HEK293 (cell line): ENCODE measurements around the gene P2RY11.
A peak's percentile ranks its signal among the peaks of the same experiment; 100 is the strongest.

Experiments
- CTCF ChIA-PET: fragments of 350-600 bp; formaldehyde crosslinking; extraction: SDS; loops from one replicate; lab custom pipeline; 2021; ENCODE audit warnings: antibody characterized with exemption; lab: Yijun Ruan, JAX
- POLR2A ChIA-PET: fragments of 300-600 bp; formaldehyde crosslinking; extraction: SDS; loops from one replicate; lab custom pipeline; 2020; ENCODE audit warnings: antibody characterized with exemption, inconsistent platforms; lab: Yijun Ruan, JAX
- H3K27ac ChIP-seq: fragments of 200-500 bp; sonication (Bioruptor generic); 2 replicates; pipeline ENCODE4 v1.5.1; 2014; ENCODE audit warnings: low read depth, low read length, control low read depth, inconsistent platforms; ENCODE audit errors: extremely low read depth
- H3K36me3 ChIP-seq, 2 experiments: fragments of 200-500 bp in 1 of 2; sonication (Bioruptor generic) in 1 of 2; 1 replicate in 1 of 2; 2 replicates in 1 of 2; pipeline ENCODE4 v1.5.1; 2014 to 2017; ENCODE audit warnings: inconsistent platforms in 2 of 2, low read length in 2 of 2; ENCODE audit not compliant: control insufficient read depth in 2 of 2, insufficient read depth in 1 of 2
- H3K4me1 ChIP-seq: fragments of 200-500 bp; sonication (Bioruptor generic); 2 replicates; pipeline ENCODE4 v1.5.1; 2014; ENCODE audit warnings: mild to moderate bottlenecking, low read length, inconsistent platforms; ENCODE audit not compliant: control insufficient read depth, insufficient read depth
- H3K4me3 ChIP-seq: 2 replicates; pipeline ENCODE4 v1.5.1; 2011; ENCODE audit warnings: low read depth, mild to moderate bottlenecking, control low read depth, low read length, moderate library complexity
- H3K9me3 ChIP-seq: fragments of 200-500 bp; sonication (Bioruptor generic); 2 replicates; pipeline ENCODE4 v1.5.1; 2014; ENCODE audit warnings: low read depth, low read length, inconsistent platforms; ENCODE audit not compliant: control insufficient read depth, insufficient read depth
- IKZF3 ChIP-seq: fragments of 450-650 bp; IDR thresholded peaks from 2 replicates; pipeline ENCODE4 v1.5.0; 2018; ENCODE audit warnings: missing biosample characterization, mild to moderate bottlenecking, missing genetic modification characterization, moderate library complexity
- MEIS1 ChIP-seq: sonication (generic); formaldehyde crosslinking; IDR thresholded peaks from 2 replicates; pipeline ENCODE4 v1.8.1; 2022; ENCODE audit warnings: missing genetic modification reagents, mild to moderate bottlenecking, borderline replicate concordance
- MZF1 ChIP-seq: fragments of 450-650 bp; formaldehyde crosslinking; IDR thresholded peaks from 2 replicates; pipeline ENCODE4 v1.5.1; 2017; ENCODE audit warnings: missing biosample characterization, missing genetic modification characterization, borderline replicate concordance
- SCRT2 ChIP-seq: fragments of 450-650 bp; formaldehyde crosslinking; IDR thresholded peaks from 2 replicates; pipeline ENCODE4 v1.5.1; 2016; ENCODE audit warnings: missing biosample characterization, missing genetic modification characterization
- ZBTB1 ChIP-seq: fragments of 450-650 bp; formaldehyde crosslinking; IDR thresholded peaks from 2 replicates; pipeline ENCODE4 v1.5.1; 2016; ENCODE audit warnings: missing biosample characterization, missing genetic modification characterization
- ZNF19 ChIP-seq: fragments of 450-650 bp; formaldehyde crosslinking; IDR thresholded peaks from 2 replicates; pipeline ENCODE4; 2016; ENCODE audit warnings: missing biosample characterization, missing genetic modification characterization, low read depth
- ZNF239 ChIP-seq: fragments of 450-650 bp; formaldehyde crosslinking; IDR thresholded peaks from 2 replicates; pipeline ENCODE4 v1.5.1; 2016; ENCODE audit warnings: missing biosample characterization, missing genetic modification characterization
- ZNF24 ChIP-seq: fragments of 450-650 bp; formaldehyde crosslinking; IDR thresholded peaks from 2 replicates; pipeline ENCODE4 v1.5.1; 2016; ENCODE audit warnings: missing biosample characterization, missing genetic modification characterization
- ZNF350 ChIP-seq: fragments of 450-650 bp; formaldehyde crosslinking; IDR thresholded peaks from 2 replicates; pipeline ENCODE4 v1.5.0; 2017; ENCODE audit warnings: missing biosample characterization, mild to moderate bottlenecking, missing genetic modification characterization
- ZNF433 ChIP-seq: fragments of 450-650 bp; formaldehyde crosslinking; IDR thresholded peaks from 2 replicates; pipeline ENCODE4 v1.5.1; 2016; ENCODE audit warnings: missing biosample characterization, missing genetic modification characterization, low read depth
- ZNF510 ChIP-seq: fragments of 450-650 bp; formaldehyde crosslinking; IDR thresholded peaks from 2 replicates; pipeline ENCODE4 v1.5.1; 2018; ENCODE audit warnings: mild to moderate bottlenecking, missing genetic modification characterization, missing biosample characterization; ENCODE audit not compliant: insufficient replicate concordance
- ZNF529 ChIP-seq: fragments of 450-650 bp; formaldehyde crosslinking; IDR thresholded peaks from 2 replicates; pipeline ENCODE4 v1.5.1; 2017; ENCODE audit warnings: missing genetic modification characterization, missing biosample characterization; ENCODE audit not compliant: insufficient replicate concordance
- ZNF776 ChIP-seq: fragments of 450-650 bp; formaldehyde crosslinking; IDR thresholded peaks from 2 replicates; pipeline ENCODE4 v1.5.0; 2017; ENCODE audit warnings: missing biosample characterization, missing genetic modification characterization, borderline replicate concordance
- TF ChIP-seq, protein P1 (sequence below): fragments of 450-650 bp; formaldehyde crosslinking; IDR thresholded peaks from 2 replicates; pipeline ENCODE4 v1.5.1; 2017; ENCODE audit warnings: missing biosample characterization, mild to moderate bottlenecking, missing genetic modification characterization, moderate library complexity
- TF ChIP-seq, protein P2 (sequence below): fragments of 450-650 bp; formaldehyde crosslinking; IDR thresholded peaks from 2 replicates; pipeline ENCODE4 v1.5.1; 2016; ENCODE audit warnings: missing biosample characterization, missing genetic modification characterization
- TF ChIP-seq, protein P3 (sequence below): fragments of 450-650 bp; formaldehyde crosslinking; IDR thresholded peaks from 2 replicates; pipeline ENCODE4 v1.5.1; 2016; ENCODE audit warnings: missing biosample characterization, missing genetic modification characterization
- TF ChIP-seq, protein P4 (sequence below): fragments of 450-650 bp; formaldehyde crosslinking; IDR thresholded peaks from 2 replicates; pipeline ENCODE4 v1.5.1; 2017; ENCODE audit warnings: missing biosample characterization, missing genetic modification characterization
- TF ChIP-seq, protein P5 (sequence below): fragments of 450-650 bp; formaldehyde crosslinking; IDR thresholded peaks from 2 replicates; pipeline ENCODE4 v1.5.1; 2017; ENCODE audit warnings: missing biosample characterization, missing genetic modification characterization

The P2RY11 gene

DNA sequence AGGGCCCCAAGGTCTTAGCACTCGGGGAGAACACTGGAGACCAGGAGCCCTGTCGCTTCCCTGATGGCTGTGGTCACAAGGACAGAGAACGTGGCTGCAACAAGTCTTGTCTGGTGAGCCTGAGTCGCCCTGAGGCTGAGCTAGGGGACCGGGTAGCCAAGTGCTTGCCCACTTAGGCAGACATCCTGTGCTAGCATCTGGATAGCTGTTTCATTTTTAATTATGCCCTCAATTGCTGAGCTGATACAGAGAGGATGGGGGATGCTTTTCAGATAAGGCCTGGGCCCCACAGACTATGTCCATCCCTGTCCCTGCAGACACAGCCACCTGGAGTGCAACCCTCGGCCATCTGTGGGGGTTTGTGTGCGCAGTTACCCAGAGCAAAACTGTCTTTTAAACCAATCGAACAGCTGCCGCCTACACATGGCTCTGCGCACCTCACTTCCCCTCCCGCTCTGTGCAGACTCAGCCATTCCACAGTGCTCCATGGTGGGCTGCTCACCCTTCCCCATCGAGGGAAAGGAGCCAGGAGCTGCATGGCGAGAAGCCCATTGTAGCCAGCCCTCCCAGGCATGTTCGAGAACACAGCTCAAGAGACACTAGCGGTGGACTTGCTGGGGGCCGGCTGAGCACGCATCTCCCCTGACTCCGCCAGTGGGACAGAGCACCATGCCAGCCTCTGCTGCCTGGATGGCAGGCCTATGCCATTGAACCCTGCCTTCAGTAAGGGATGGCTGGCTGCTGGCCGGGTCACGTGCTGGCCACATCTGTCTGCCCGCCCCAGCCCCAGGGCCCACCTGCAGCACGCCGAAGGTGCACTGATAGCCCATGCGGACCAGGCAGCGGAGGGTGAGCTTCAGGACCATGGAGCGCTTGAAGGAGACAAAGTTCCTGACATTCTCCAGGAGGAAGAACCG lies 27.6 kb downstream of the P2RY11 start:
- POLR2A ChIA-PET = interaction anchor here (0.6 kb wide), 2 partner anchors 139 to 209 kb away, joined by 3 to 5 read pairs; no protein-coding TSS in a partner anchor
- H3K9me3 ChIP-seq = no peaks in the 10 kb centered on the region
- CTCF ChIA-PET = interaction anchor here (0.5 to 1.2 kb wide), 2 partner anchors 13 to 111 kb away, joined by 3 to 5 read pairs; no protein-coding TSS in a partner anchor
- H3K27ac ChIP-seq = no peak overlapping the region
- peaks cover 39 to 99% of the 10 kb centered on the region in 2 experiments for H3K36me3 ChIP-seq
- peak; percentile 31; the same call in 1 of the 2 replicates for TF ChIP-seq SCRT2 (tag by site-specific recombination)
- TF ChIP-seq ZNF24 = no peak
- TF ChIP-seq, all 188 proteins: peak for 1
- Histone ChIP-seq H3K4me1 (no peaks in the 10 kb centered on the region), H3K4me3 (no peak overlapping the region)

DNA sequence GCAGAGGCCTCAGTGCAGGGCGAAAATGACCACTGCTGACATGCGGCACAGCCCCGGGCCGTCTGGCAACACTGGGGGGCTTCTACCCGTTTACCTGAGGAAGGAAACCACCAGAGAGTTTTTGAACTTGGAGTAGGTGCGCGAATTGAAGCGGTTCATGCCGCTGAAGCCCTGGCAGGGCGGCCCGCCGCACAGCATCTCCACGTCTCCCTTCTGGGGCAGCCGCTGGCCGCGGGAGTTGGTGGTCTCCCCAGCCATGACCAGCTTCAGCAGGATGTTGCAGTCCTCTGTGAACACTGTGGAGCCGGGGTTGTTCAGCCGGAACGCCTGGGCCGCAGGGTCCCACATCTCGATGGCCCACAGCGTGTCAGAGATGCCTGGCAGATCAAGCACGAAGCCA lies 28.5 kb downstream of the P2RY11 start:
- no peak overlapping the region for H3K27ac ChIP-seq
- POLR2A ChIA-PET = no interaction called here
- no peaks in the 10 kb centered on the region for H3K4me1 ChIP-seq
- H3K4me3 ChIP-seq = no peak overlapping the region
- H3K36me3 ChIP-seq = peaks cover 44 to 99% of the 10 kb centered on the region in 2 experiments
- no peak for TF ChIP-seq ZNF19 (tag by site-specific recombination)
- TF ChIP-seq, protein P1, sequence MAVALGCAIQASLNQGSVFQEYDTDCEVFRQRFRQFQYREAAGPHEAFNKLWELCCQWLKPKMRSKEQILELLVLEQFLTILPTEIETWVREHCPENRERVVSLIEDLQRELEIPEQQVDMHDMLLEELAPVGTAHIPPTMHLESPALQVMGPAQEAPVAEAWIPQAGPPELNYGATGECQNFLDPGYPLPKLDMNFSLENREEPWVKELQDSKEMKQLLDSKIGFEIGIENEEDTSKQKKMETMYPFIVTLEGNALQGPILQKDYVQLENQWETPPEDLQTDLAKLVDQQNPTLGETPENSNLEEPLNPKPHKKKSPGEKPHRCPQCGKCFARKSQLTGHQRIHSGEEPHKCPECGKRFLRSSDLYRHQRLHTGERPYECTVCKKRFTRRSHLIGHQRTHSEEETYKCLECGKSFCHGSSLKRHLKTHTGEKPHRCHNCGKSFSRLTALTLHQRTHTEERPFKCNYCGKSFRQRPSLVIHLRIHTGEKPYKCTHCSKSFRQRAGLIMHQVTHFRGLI (tag by site-specific recombination) = no peak
- no peak for TF ChIP-seq ZNF529 (tag by site-specific recombination)
- no peaks in the 10 kb centered on the region for H3K9me3 ChIP-seq
- CTCF ChIA-PET = interaction anchor here (1.2 kb wide), 1 partner anchor 110 kb away, joined by 5 read pairs; no protein-coding TSS in a partner anchor

DNA sequence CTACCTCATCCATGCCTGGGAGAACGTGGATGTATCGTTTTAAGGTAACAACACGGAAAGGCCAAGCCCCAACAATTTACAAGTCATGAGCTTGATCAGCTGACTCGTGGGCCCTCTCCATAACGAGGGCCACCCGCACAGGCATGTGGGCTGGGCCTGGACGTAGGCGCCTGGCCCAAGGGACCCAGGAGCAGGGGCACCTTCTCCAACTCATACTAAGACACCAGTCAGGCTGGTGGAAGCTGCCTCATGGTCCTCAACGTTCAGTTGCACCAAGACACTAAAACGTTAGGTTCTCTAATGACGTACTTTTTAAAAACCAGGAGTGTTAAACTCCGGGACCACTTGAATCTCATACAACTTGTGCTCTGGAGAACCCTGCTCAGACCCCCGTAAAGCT lies 30.0 kb downstream of the P2RY11 start:
- ChIA-PET CTCF (interaction anchor here (0.6 to 1.1 kb wide), 2 partner anchors 9 to 91 kb away, joined by 3 to 5 read pairs; no protein-coding TSS in a partner anchor), POLR2A (no interaction called here)
- H3K4me3 ChIP-seq = no peak overlapping the region
- H3K36me3 ChIP-seq = peaks cover 43 to 99% of the 10 kb centered on the region in 2 experiments
- no peak overlapping the region for H3K27ac ChIP-seq
- TF ChIP-seq IKZF3 (tag by site-specific recombination) (no peak), ZNF776 (no peak)
- no peaks in the 10 kb centered on the region for H3K4me1 ChIP-seq
- H3K9me3 ChIP-seq = no peaks in the 10 kb centered on the region

DNA sequence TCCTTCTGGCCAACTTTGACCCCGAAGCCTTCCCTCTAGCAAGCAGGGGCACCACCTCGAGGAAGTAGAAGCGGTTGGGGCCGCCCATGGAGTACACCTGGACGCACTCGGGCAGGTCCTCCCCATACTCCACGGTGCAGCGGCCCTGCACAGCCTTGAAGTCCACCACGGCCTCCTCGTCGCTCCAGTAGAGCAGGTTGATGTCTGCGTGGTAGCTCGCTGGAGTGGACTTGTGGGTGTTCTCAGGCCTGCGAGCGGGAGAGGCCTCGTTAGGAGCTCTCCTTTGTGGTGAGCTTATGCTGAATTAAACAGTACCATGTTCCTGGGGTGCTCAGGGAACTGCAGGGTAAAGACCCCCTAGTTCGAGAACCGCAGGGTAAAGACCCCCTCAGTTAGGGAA lies 30.5 kb downstream of the P2RY11 start:
- ChIA-PET POLR2A (no interaction called here), CTCF (interaction anchor here (0.6 to 1.1 kb wide), 4 partner anchors 9 to 516 kb away, joined by 3 to 5 read pairs (median 4); no protein-coding TSS in a partner anchor)
- Histone ChIP-seq H3K9me3 (no peaks in the 10 kb centered on the region), H3K4me3 (no peak overlapping the region), H3K36me3 (peaks cover 42 to 100% of the 10 kb centered on the region in 2 experiments), H3K4me1 (no peaks in the 10 kb centered on the region), H3K27ac (no peak overlapping the region)
- TF ChIP-seq MEIS1 (CRISPR knock-in tag) (no peak), ZBTB1 (no peak), IKZF3 (tag by site-specific recombination) (no peak), ZNF239 (tag by site-specific recombination) (no peak), ZNF510 (tag by site-specific recombination) (no peak), ZNF350 (tag by site-specific recombination) (no peak), MZF1 (tag by site-specific recombination) (no peak), ZNF433 (tag by site-specific recombination) (no peak)
- TF ChIP-seq, protein P2, sequence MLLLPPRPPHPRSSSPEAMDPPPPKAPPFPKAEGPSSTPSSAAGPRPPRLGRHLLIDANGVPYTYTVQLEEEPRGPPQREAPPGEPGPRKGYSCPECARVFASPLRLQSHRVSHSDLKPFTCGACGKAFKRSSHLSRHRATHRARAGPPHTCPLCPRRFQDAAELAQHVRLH = no peak
- TF ChIP-seq, protein P3, sequence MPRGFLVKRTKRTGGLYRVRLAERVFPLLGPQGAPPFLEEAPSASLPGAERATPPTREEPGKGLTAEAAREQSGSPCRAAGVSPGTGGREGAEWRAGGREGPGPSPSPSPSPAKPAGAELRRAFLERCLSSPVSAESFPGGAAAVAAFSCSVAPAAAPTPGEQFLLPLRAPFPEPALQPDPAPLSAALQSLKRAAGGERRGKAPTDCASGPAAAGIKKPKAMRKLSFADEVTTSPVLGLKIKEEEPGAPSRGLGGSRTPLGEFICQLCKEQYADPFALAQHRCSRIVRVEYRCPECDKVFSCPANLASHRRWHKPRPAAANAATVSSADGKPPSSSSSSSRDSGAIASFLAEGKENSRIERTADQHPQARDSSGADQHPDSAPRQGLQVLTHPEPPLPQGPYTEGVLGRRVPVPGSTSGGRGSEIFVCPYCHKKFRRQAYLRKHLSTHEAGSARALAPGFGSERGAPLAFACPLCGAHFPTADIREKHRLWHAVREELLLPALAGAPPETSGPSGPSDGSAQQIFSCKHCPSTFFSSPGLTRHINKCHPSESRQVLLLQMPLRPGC (tag by site-specific recombination) = no peak
- TF ChIP-seq, protein P4, sequence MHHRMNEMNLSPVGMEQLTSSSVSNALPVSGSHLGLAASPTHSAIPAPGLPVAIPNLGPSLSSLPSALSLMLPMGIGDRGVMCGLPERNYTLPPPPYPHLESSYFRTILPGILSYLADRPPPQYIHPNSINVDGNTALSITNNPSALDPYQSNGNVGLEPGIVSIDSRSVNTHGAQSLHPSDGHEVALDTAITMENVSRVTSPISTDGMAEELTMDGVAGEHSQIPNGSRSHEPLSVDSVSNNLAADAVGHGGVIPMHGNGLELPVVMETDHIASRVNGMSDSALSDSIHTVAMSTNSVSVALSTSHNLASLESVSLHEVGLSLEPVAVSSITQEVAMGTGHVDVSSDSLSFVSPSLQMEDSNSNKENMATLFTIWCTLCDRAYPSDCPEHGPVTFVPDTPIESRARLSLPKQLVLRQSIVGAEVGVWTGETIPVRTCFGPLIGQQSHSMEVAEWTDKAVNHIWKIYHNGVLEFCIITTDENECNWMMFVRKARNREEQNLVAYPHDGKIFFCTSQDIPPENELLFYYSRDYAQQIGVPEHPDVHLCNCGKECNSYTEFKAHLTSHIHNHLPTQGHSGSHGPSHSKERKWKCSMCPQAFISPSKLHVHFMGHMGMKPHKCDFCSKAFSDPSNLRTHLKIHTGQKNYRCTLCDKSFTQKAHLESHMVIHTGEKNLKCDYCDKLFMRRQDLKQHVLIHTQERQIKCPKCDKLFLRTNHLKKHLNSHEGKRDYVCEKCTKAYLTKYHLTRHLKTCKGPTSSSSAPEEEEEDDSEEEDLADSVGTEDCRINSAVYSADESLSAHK (tag by site-specific recombination) = no peak
- TF ChIP-seq, protein P5, sequence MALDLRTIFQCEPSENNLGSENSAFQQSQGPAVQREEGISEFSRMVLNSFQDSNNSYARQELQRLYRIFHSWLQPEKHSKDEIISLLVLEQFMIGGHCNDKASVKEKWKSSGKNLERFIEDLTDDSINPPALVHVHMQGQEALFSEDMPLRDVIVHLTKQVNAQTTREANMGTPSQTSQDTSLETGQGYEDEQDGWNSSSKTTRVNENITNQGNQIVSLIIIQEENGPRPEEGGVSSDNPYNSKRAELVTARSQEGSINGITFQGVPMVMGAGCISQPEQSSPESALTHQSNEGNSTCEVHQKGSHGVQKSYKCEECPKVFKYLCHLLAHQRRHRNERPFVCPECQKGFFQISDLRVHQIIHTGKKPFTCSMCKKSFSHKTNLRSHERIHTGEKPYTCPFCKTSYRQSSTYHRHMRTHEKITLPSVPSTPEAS (tag by site-specific recombination) = no peak
